CD4-positive, alpha-beta T cell treated with Interleukin-6 for 4 hours (primary cell): ENCODE measurements around the gene ALKBH7.

Source experiments
- DNase-seq: peaks from one replicate; pipeline ENCODE4 v3.0.0-alpha.2; 2020; ENCODE audit warnings: mixed read lengths

ALKBH7 gene

GRCh38 chr19:6402058-6402457 is 29.5 kb downstream of the ALKBH7 start:
- DNase-seq = no peak

- DNase-seq = no peak
Observed at GRCh38 chr19:6402837-6403608, 30.4 kb downstream of the ALKBH7 start.

DNA sequence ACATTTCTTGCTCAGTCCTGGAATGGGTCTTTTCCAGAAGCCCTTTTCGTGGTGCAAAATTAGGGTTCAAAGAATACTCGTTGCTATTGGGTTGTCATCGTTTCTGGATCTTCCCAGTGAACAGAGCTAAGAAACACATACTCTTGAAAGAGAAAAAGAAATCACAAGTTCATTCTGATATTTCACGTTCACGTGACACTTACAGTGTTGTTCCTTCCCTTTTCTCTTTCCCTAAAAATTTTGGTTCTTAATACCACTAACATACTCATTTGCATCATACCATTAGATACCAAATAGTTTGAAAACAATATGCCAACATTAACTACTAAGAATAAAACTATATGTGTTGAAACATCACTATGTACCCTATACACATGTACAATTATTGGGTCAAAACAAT is 33.8 kb downstream of the ALKBH7 start:
- no peak for DNase-seq

- DNase-seq = no peak
Observed at GRCh38 chr19:6409346-6409745, 36.8 kb downstream of the ALKBH7 start.

DNA sequence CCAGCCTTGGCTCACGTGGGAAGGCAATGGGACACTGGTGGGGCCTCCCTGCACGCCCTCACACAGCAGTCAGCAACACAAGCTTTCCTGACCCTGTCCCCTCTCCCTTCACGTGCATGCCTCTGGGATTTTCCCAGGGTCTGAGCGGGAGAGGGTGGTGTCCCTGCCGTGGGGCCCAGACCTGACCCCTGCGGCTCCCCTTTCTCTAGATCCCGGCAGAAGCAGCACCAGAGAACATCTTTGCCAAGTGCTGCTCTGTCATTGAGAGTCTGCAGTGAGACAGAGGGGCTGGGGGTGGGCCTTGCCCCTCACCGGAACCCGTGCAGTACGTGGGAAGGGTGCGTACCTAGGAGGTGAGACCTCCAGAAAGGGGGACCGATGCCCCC is 39.5 kb downstream of the ALKBH7 start:
- no peak for DNase-seq

- DNase-seq = peak; percentile 61
Observed at GRCh38 chr19:6412447-6413091, 40.0 kb downstream of the ALKBH7 start.

DNA sequence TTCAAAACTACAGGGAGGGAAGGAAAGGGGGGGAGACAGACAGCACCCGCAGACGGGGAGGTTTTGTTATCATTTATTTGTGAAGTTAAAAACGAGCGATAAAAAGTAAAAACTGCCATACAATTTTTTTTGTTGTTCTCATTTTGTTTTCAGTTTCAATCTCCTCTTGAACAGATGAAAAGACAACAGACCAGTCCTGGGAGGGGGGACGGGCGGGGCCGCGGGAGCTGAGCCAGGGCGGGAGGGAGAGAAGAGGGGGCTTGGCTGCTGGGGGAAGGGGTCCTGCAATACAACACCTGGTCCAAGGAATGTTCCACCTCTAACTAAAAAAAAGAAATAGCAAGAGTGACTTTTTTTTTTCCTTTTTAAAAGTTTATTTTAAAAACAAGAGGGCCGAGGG is 40.7 kb downstream of the ALKBH7 start:
- DNase-seq = no peak

DNA sequence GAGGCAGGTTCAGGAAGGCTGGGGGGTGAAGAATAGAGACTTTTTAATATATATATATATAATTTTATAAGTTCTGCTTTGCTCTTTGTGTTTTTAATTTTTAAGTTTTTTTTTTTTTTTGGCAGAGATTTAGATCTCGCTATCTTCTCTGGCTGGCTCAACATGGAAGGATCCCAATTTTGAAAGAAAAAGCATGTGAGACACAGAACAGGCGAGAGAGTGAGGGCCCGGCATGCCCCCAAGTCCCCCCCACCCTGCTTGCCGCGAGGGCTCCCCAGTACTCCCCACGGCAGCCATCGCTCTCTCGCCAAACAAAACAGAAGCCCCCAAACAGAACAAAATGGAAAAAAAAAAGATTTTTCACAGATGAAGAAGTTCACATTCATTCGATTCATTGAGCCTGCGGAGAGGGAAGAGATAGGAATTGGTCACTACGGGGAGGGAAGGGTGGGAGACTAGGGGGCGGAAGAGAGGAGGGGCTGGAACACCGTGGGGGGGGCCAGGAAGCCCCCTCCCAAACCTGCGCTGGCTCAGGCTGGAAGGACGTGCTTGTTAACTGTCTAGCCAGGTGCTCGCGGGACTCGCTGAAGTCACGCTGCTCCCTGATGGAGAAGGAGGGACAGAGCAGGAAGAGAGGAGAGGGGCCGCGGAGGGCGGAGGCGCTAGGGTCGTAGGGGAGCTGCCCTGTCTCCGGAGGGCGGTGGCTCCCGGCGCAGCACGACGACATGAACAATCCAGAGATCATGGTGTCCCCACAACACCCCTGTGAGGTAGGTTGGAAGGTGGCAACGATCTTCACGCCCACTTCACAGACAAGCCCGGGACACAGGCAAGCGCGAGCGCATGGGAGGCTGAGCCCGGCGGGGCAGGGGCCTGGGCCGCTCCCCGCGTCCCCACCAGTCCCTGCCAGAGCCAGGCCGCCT is 41.4 kb downstream of the ALKBH7 start:
- DNase-seq = no peak

DNA sequence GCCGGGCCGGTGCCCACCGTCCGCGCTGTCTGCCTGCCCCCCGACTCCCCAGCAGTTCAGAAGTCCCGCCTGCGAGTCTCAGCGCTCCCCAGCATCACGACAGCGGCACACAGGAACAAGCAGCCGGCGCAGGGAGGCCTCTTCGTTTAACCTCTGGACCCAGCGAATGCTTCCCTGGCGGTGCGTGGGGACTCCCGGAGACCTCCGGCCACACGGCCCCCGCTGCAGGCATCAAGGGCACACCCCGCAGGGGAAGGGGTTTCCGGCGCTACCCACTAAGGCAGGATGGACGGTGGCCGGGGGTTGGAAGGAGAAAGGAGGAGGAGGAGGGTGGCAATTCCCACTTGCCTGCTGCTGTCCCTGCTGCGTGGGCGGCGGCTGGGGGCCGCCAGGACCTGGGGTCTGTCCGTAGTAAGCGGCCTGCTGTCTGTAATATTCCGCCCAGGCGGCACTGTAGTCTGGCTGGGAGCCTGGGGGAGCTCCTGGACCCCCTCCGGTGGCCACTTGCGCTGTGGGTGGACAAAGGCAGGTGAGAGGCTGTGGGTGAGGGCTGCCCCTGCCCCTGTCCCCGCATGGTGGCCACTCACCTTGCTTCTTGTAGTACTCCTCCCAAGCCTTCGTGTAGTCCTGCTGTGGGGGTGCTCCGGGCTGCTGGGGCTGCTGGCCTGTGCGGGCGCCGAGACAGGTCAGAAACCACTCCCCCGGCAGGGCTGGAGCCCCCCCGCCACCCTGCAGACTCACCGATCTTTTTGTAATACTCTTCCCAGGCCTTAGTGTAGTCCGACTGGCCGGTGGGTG is 42.4 kb downstream of the ALKBH7 start:
- DNase-seq = no peak

- no peak for DNase-seq
Observed at GRCh38 chr19:6415591-6416190, 43.1 kb downstream of the ALKBH7 start.

DNA sequence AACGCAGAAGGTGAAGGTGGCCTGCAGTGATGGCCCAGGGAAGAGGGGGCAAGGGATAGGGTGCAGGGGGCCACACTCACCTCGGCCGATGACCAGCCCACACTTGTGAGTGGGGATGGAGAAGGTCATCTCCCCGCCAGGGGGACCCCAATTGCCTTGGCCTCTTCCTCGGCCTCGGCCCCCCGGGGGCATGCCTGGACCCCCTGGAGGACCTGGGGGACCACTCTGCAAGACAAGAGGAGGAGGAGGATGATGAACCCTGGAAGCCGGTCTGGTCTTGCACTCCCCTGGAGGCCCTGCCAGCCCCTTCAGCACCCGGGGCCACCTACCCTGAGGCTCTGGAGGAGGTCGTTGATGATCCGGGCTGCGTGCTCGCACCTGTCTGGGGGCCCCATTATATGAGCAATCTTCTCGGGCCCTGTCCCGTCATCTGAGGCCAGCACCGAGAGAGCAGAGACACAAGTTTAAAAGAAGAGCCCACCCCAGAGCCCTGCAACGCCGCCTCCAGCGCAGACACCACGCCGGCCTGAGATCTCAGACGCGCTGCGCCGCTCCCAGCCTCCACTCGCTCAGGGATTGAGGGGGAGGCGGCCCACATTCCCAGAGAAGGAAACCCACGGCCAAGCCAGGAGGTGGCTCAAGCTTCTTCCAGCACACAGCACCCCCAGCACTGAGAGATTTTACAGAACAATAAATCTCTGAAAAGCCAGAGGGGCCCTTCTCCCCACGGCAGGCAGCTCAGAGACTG is 44.2 kb downstream of the ALKBH7 start:
- no peak for DNase-seq

- DNase-seq = no peak
Observed at GRCh38 chr19:6417713-6418561, 45.3 kb downstream of the ALKBH7 start.

DNA sequence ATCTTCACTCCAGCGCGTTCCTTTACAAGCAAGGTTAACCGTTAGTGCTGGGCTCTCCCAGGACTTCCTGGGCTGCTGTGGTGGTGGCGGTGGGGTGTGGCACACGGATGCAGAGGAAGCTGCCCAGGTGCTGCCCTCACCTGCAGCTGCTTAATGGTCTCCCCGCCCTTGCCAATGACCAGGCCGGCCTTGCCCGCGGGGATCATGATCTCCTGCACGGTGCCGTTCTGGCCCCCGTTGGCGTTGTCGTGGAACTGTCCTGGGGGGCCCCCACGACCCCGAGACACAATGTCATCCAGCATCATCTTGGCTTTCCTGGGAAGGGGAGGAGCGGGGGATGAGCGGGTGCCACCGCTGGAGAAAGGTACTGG is 46.0 kb downstream of the ALKBH7 start:
- no peak for DNase-seq

DNA sequence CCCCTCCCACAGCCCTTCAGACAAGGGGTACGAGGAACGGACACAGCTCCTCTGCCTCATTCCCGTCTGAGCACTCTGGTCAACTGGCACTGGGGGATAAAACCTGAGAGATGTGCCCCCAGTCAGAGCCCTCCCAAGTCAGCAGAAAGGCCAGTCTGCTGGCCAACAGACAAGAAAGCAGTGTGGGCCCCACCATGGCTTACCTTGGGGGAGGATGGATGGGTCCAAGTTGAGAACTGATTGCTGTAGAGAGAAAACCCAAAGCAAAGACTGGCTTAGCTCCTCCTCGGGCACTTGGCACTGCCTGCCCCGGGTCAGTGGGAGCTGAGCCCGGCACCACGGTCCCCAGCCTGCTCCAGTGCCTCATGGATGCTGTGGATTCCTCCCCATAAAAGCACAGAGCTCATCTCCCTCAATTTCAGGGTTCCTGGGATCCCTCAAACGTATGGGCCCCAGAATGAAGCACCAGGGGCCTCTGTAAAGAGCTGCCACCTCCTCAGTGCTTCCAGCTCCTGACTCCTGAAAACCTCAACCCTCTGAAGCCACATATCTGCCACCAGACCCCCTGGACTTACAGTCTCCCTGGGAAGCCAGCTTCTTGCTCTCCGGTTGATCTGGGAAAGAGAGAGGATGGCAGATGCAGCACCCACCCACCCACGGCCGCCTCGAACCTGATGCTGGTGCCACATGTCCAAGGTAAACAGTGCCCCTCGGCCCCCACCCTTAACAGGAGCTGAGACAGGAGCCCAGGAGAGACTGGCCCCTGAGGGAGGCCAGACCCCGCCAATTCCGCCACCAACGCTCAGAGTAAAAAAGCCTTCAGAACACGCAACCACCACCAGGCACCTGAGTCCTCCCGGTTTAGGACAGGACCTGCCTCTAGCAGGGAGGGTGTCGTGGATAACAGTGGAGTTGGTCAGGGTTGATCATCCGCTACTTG is 48.8 kb downstream of the ALKBH7 start:
- no peak for DNase-seq

DNA sequence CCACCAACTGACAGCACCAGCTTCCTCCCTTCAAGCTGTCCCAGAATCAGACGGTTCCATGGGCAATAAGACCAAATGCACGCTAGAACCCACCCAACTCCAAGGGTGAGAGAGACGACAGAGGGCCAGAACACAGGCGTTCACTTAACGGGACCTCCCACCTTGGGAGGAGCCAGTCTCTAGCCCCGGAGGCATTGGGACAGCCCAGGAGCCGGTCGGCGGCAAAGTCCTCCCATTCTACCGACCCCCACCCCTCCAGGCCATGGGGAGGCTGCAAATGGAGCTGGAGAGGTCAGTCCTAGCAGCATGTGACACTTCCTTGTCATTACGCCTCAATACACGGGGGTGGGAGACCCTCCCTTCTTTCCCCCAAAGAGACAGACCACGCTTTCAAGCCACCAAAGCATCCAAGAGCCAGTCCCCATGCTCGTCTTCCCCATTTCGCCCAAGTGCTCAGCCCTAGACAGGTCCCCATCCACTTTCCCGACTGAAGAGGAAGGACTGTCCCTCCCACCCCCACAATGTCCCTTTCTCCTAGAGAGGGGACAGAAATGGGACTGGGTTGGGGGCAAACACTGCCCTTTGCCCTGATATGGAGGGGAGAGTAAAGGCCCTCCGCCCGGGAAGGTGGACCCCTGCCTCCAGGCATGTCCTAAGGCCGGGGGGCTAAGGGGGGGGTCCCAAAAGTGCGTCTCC is 51.1 kb downstream of the ALKBH7 start:
- DNase-seq = peak; percentile 25

- DNase-seq = peak; percentile 28
Observed at GRCh38 chr19:6424195-6424938, 51.8 kb downstream of the ALKBH7 start, which contains the start of gene KHSRP. KHSRP (minus strand) TSS chr19:6424811; CDS start chr19:6424701, 110 bp downstream.
